IMR-90 (cell line): Measurements from ENCODE around the gene HVCN1. TPM values are rescaled to one million over a fixed set of nuclear protein-coding genes. Genes with fewer than 3 reads are reported as not detected.

Experiments
- ATAC-seq: fragments of 200-7000 bp; cut with Tn5 transposase; 2 replicates; pipeline ENCODE4 v1.9.1; 2020; ENCODE audit warnings: low read depth, mild to moderate bottlenecking, moderate library complexity
- BruUV-seq: library from RNA; stranded (reverse); fragments of 400-500 nt; replicated peaks from 2 replicates; lab custom pipeline; 2021; lab: Mats Ljungman, UMichigan
- CTCF ChIA-PET: fragments of 300-600 bp; formaldehyde crosslinking; extraction: SDS; loops from one replicate; lab custom pipeline; 2021; ENCODE audit warnings: antibody characterized with exemption; lab: Yijun Ruan, JAX
- POLR2A ChIA-PET: fragments of 300-600 bp; sonication (Branson Sonifier 250); formaldehyde crosslinking; loops from one replicate; lab custom pipeline; 2022; ENCODE audit warnings: antibody characterized with exemption; ENCODE audit not compliant: unreplicated experiment; lab: Charles Lee
- DNase-seq: peaks from one replicate; pipeline ENCODE4 v3.0.0; 2013
- H2AFZ ChIP-seq: replicated peaks from 2 replicates; pipeline ENCODE3; 2013; ENCODE audit warnings: low read length, mild to moderate bottlenecking; ENCODE audit not compliant: poor library complexity
- H2AK5ac ChIP-seq: 2 replicates; pipeline ENCODE4 v1.6.1; 2013; ENCODE audit warnings: low read depth, low read length, inconsistent platforms
- H2AK9ac ChIP-seq: replicated peaks from 2 replicates; pipeline ENCODE3; 2013; ENCODE audit warnings: mild to moderate bottlenecking, low read depth, low read length, moderate library complexity; ENCODE audit not compliant: poor library complexity
- H2BK120ac ChIP-seq: 2 replicates; pipeline ENCODE4 v1.6.1; 2013; ENCODE audit warnings: low read depth, low read length, inconsistent platforms
- H2BK15ac ChIP-seq: 3 replicates; pipeline ENCODE4 v1.6.1; 2013; ENCODE audit warnings: low read depth, low read length, inconsistent platforms
- H2BK20ac ChIP-seq: 2 replicates; pipeline ENCODE4 v1.6.1; 2013; ENCODE audit warnings: low read depth, mild to moderate bottlenecking, inconsistent platforms, low read length, moderate library complexity
- H2BK5ac ChIP-seq: 2 replicates; pipeline ENCODE4 v1.6.1; 2013; ENCODE audit warnings: mild to moderate bottlenecking, low read depth, low read length, inconsistent platforms; ENCODE audit not compliant: poor library complexity, severe bottlenecking
- H3K14ac ChIP-seq: replicated peaks from 2 replicates; pipeline ENCODE4 v1.6.1; 2013; ENCODE audit warnings: low read depth, low read length, inconsistent platforms
- H3K18ac ChIP-seq: 2 replicates; pipeline ENCODE4 v1.6.1; 2013; ENCODE audit warnings: low read depth, low read length, control low read depth
- H3K23ac ChIP-seq: 2 replicates; pipeline ENCODE4 v1.6.1; 2013; ENCODE audit warnings: low read depth, low read length, inconsistent platforms
- H3K27ac ChIP-seq: 2 replicates; pipeline ENCODE4 v1.5.1; 2013; ENCODE audit warnings: mild to moderate bottlenecking, control low read depth, low read length; ENCODE audit not compliant: insufficient read depth
- H3K27me3 ChIP-seq: 2 replicates; pipeline ENCODE4 v1.6.1; 2013; ENCODE audit warnings: low read length; ENCODE audit not compliant: control insufficient read depth, insufficient read depth
- H3K36me3 ChIP-seq: 2 replicates; pipeline ENCODE4 v1.6.1; 2013; ENCODE audit warnings: low read length, mixed read lengths; ENCODE audit not compliant: control insufficient read depth, insufficient read depth
- H3K4ac ChIP-seq: 2 replicates; pipeline ENCODE4 v1.6.1; 2013; ENCODE audit warnings: low read depth, low read length, inconsistent platforms
- H3K4me1 ChIP-seq: 2 replicates; pipeline ENCODE4 v1.6.1; 2013; ENCODE audit warnings: low read length, mixed read lengths; ENCODE audit not compliant: control insufficient read depth, insufficient read depth
- H3K4me2 ChIP-seq: 2 replicates; pipeline ENCODE4 v1.6.1; 2013; ENCODE audit warnings: low read depth, mild to moderate bottlenecking, control low read depth, low read length, moderate library complexity
- H3K4me3 ChIP-seq: 2 replicates; pipeline ENCODE4 v1.5.1; 2013; ENCODE audit warnings: low read depth, mild to moderate bottlenecking, control low read depth, low read length, moderate library complexity; ENCODE audit not compliant: insufficient read depth
- H3K56ac ChIP-seq: 2 replicates; pipeline ENCODE4 v1.6.1; 2013; ENCODE audit warnings: low read length, inconsistent platforms; ENCODE audit not compliant: insufficient read depth; ENCODE audit errors: extremely low read depth
- H3K79me1 ChIP-seq, 2 experiments: 2 replicates each; pipeline ENCODE4 v1.6.1; 2013; ENCODE audit warnings: low read length in 2 of 2, inconsistent platforms in 1 of 2, low read depth in 1 of 2
- H3K9ac ChIP-seq: 2 replicates; pipeline ENCODE4 v1.6.1; 2013; ENCODE audit warnings: low read depth, low read length, control low read depth
- H3K9me1 ChIP-seq: 2 replicates; pipeline ENCODE4 v1.6.1; 2013; ENCODE audit warnings: low read length, inconsistent platforms; ENCODE audit not compliant: insufficient read depth
- H3K9me3 ChIP-seq: 2 replicates; pipeline ENCODE4 v1.6.1; 2013; ENCODE audit warnings: low read length; ENCODE audit not compliant: control insufficient read depth, insufficient read depth
- H4K20me1 ChIP-seq: 2 replicates; pipeline ENCODE4 v1.6.1; 2013; ENCODE audit warnings: low read length, inconsistent platforms; ENCODE audit not compliant: insufficient read depth
- H4K5ac ChIP-seq: 2 replicates; pipeline ENCODE4 v1.6.1; 2013; ENCODE audit warnings: mild to moderate bottlenecking, low read depth, low read length, control low read depth
- H4K8ac ChIP-seq, 2 experiments: 2 replicates each; pipeline ENCODE4 v1.6.1; 2013; ENCODE audit warnings: low read depth in 2 of 2, low read length in 2 of 2, control low read depth in 1 of 2, inconsistent platforms in 1 of 2
- H4K91ac ChIP-seq: 2 replicates; pipeline ENCODE4 v1.6.1; 2013; ENCODE audit warnings: low read depth, low read length, inconsistent platforms; ENCODE audit not compliant: insufficient read depth
- MAZ ChIP-seq: IDR thresholded peaks from 2 replicates; pipeline ENCODE4 v1.6.1; 2012; ENCODE audit warnings: low read depth, mild to moderate bottlenecking, low read length, improper control_type of control experiment, moderate library complexity, borderline replicate concordance
- MXI1 ChIP-seq: IDR thresholded peaks from 2 replicates; pipeline ENCODE4 v1.6.1; 2012; ENCODE audit warnings: low read depth, mild to moderate bottlenecking, low read length, moderate library complexity, borderline replicate concordance
- POLR2A ChIP-seq: IDR thresholded peaks from 2 replicates; pipeline ENCODE4 v1.6.1; 2012; ENCODE audit warnings: mild to moderate bottlenecking, low read depth, low read length
- RCOR1 ChIP-seq: IDR thresholded peaks from 2 replicates; pipeline ENCODE4 v1.6.1; 2012; ENCODE audit warnings: mild to moderate bottlenecking, low read length, improper control_type of control experiment; ENCODE audit not compliant: insufficient replicate concordance
- RFX5 ChIP-seq: IDR thresholded peaks from 2 replicates; pipeline ENCODE4 v1.8.0; 2012; ENCODE audit warnings: low read depth, mild to moderate bottlenecking, low read length, moderate library complexity
- SMC3 ChIP-seq: fragments of 150-350 bp; IDR thresholded peaks from 2 replicates; pipeline ENCODE4 v1.6.1; 2016; ENCODE audit warnings: low read depth, mild to moderate bottlenecking, antibody characterized with exemption, low read length, moderate library complexity
- USF2 ChIP-seq: fragments of 150-350 bp; IDR thresholded peaks from 2 replicates; pipeline ENCODE4 v1.6.1; 2017; ENCODE audit warnings: mild to moderate bottlenecking, antibody characterized with exemption, low read length, low read depth
- WGBS, 2 experiments: methylation state at CpG; one replicate each; pipeline versions ENCODE4 v1.1.5 to v1.1.7; 2013; ENCODE audit warnings: missing lambda C conversion rate in 2 of 2; ENCODE audit not compliant: insufficient read length in 1 of 2; ENCODE audit errors: extremely low coverage in 2 of 2; 5-methylcytosine and 5-hydroxymethylcytosine counted together
- dilution Hi-C: fragments of 300-500 bp; cut with HindIII; formaldehyde crosslinking; loops from one replicate; pipeline ENCODE4 v1.14.3; 2018; ENCODE audit warnings: low sequenced_read_pairs; ENCODE audit not compliant: unreplicated experiment
- in situ Hi-C: fragments of 300-500 bp; cut with MboI; formaldehyde crosslinking; loops from 3 replicates; pipeline ENCODE4 v1.14.3; 2019; ENCODE audit warnings: low sequenced_read_pairs, inconsistent platforms, mixed read lengths
- intact Hi-C: fragments of 100-400 bp; cut with micrococcal nuclease; formaldehyde crosslinking; loops from 2 replicates; pipeline ENCODE4 v1.10.0; 2022
- polyA plus RNA-seq, 3 experiments: library from polyadenylated mRNA; depleted of rRNA; stranded (reverse); fragments of >200 nt; gene quantifications; 2 replicates each; pipeline ENCODE4 v1.2.3, GENCODE V29; 2012; ENCODE audit warnings: low replicate concordance in 1 of 3
- total RNA-seq: library from RNA; depleted of rRNA; stranded (reverse); fragments of >200 nt; gene quantifications from 2 replicates; pipeline ENCODE4 v1.2.3, GENCODE V29; 2012

Gene HVCN1
- total and polyA plus RNA-seq, 2 of the 4 experiments (the other 2 are of a cell fraction), result 1.9 to 2.0 TPM

GRCh38 chr12:110657747-110658146, 31.2 kb downstream of the HVCN1 start:
- no peaks in the 10 kb centered on the region for H3K79me1 ChIP-seq
- TF ChIP-seq USF2 (no peak), SMC3 (no peak), POLR2A (no peak), RCOR1 (no peak), MXI1 (no peak), MAZ (no peak), RFX5 (no peak)
- no peak for ATAC-seq
- no peak overlapping the region for H4K5ac ChIP-seq
- no peaks in the 10 kb centered on the region for H4K20me1 ChIP-seq
- WGBS, 2 experiments, result 60% methylated on average over 1 of the region's 9 CpGs; no CpG with 5 or more reads in 1 of the 2 experiments
- H2AK5ac ChIP-seq, result no peak overlapping the region
- no peak overlapping the region for H3K9ac ChIP-seq
- no peak overlapping the region for H3K56ac ChIP-seq
- no peaks in the 10 kb centered on the region for H3K36me3 ChIP-seq
- no peak overlapping the region for H2BK20ac ChIP-seq
- H3K9me1 ChIP-seq, result no peaks in the 10 kb centered on the region
- H3K14ac ChIP-seq, result no peak overlapping the region
- H3K9me3 ChIP-seq, result no peaks in the 10 kb centered on the region
- BruUV-seq, result no TSS peak
- H2BK5ac ChIP-seq, result no peak overlapping the region
- H2AFZ ChIP-seq, result no peak overlapping the region
- dilution Hi-C loops (no loop called here), in situ Hi-C loops (no loop called here), intact Hi-C loops (no loop called here)
- no peak for DNase-seq
- no peaks in the 10 kb centered on the region for H3K4me1 ChIP-seq
- no peak overlapping the region for H2AK9ac ChIP-seq
- no peak overlapping the region for H3K23ac ChIP-seq
- H3K18ac ChIP-seq, result no peak overlapping the region
- no peak overlapping the region for H2BK15ac ChIP-seq
- H3K4ac ChIP-seq, result no peak overlapping the region
- POLR2A ChIA-PET, result no interaction called here
- no peak overlapping the region for H4K91ac ChIP-seq
- H3K4me3 ChIP-seq, result no peak overlapping the region
- H3K27me3 ChIP-seq, result no peaks in the 10 kb centered on the region; the same call in 1 of the 2 replicates
- no peak overlapping the region for H3K4me2 ChIP-seq
- no peak overlapping the region for H3K27ac ChIP-seq
- H2BK120ac ChIP-seq, result no peak overlapping the region
- CTCF ChIA-PET, result no interaction called here
- H4K8ac ChIP-seq, result no peak overlapping the region
